NB4 (cell line): Measurements from ENCODE around the gene OARD1.
A peak's percentile ranks its signal among the peaks of the same experiment; 100 is the strongest.

Experiments used
- DNase-seq: peaks from one replicate; pipeline ENCODE4 v3.0.0; 2010; ENCODE audit warnings: low read depth
- H3K4me3 ChIP-seq: one replicate; pipeline ENCODE4 v1.5.1; 2011; ENCODE audit warnings: mild to moderate bottlenecking, low read depth, low read length, moderate library complexity
- CTCF ChIP-seq: IDR thresholded peaks from one replicate; pipeline ENCODE4 v1.5.1; 2012; ENCODE audit warnings: low read depth, low read length
- MAX ChIP-seq: IDR thresholded peaks from 2 replicates; pipeline ENCODE4 v1.6.1; 2011; ENCODE audit warnings: low read depth, low read length
- MYC ChIP-seq: IDR thresholded peaks from 2 replicates; pipeline ENCODE4 v1.6.1; 2011; ENCODE audit warnings: low read depth, low read length
- POLR2A ChIP-seq: IDR thresholded peaks from 2 replicates; pipeline ENCODE4 v1.6.1; 2011; ENCODE audit warnings: mild to moderate bottlenecking; ENCODE audit not compliant: insufficient read length; ENCODE audit errors: extremely low read depth

OARD1 gene

GRCh38 chr6:41032830-41033229 lies 39.3 kb downstream of the OARD1 start:
- DNase-seq: no peak
- TF ChIP-seq MAX: no peak
- TF ChIP-seq POLR2A: no peak
- no peak for TF ChIP-seq MYC
- TF ChIP-seq CTCF: no peak
- H3K4me3 ChIP-seq: no peak overlapping the region

- TF ChIP-seq CTCF: no peak
- no peak for TF ChIP-seq POLR2A
- TF ChIP-seq MAX: no peak
- no peak for TF ChIP-seq MYC
- DNase-seq: peak; percentile 42
- H3K4me3 ChIP-seq: no peak overlapping the region
These were observed 43.4 kb downstream of the OARD1 start for GRCh38 chr6:41028561-41029412.

- TF ChIP-seq POLR2A (no peak), MYC (no peak), CTCF (peak; percentile 90)
- peak overlapping the region; percentile 17 for H3K4me3 ChIP-seq
- peak; percentile 75 for DNase-seq
These were observed 44.2 kb downstream of the OARD1 start for GRCh38 chr6:41027799-41028560.

- TF ChIP-seq MYC (no peak), CTCF (no peak), MAX (no peak)
- no peak for DNase-seq
- H3K4me3 ChIP-seq: peak overlapping the region; percentile 17
These were observed 44.9 kb downstream of the OARD1 start for GRCh38 chr6:41027241-41027640.

GRCh38 chr6:41025966-41026530 lies 46.1 kb downstream of the OARD1 start:
- TF ChIP-seq CTCF: no peak
- TF ChIP-seq POLR2A: no peak
- TF ChIP-seq MYC: no peak
- no peak for TF ChIP-seq MAX
- DNase-seq: no peak
- H3K4me3 ChIP-seq: no peak overlapping the region
